ENCODE data around the gene ZNF273.
"Not testable (repeated sequence)": the region's sequence is repeated elsewhere in the genome, so short reads cannot be mapped to it uniquely, and the experiment has no call there.

The ZNF273 gene

DNA sequence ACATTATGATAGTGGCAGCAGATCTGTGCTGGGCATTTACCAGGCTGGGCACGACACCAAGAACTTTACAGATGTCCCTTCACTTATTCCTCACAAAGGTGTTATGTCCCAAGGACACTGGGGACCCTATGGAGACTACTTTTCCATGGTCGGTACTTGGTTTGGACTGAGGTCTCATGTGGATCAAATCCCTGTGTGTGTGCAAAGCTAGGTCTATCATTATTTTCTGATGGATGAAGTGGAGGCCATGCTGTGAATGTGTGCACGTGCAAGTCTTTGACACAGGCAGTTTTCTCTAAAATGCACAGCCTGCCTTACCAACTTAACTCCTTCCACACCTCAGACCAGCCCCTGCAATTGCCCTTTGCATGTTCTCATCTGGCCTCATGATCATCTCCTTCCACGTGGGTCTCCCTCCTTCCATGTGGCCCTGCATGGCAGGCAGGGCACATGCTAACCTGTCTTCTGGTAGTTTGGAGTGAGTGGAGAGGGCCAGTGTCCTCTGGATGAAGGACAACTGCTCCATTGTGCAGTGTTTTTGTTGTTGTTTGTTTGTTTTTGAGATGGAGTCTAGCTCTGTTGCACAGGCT lies 16.0 kb upstream of the ZNF273 start:
- H3K36me3 ChIP-seq (replicated peaks): no peaks in the 10 kb centered on the region
- peaks cover 32% of the 10 kb centered on the region for H3K27me3 ChIP-seq (replicated peaks)
- H3K27ac ChIP-seq: no peak overlapping the region
- no peak for DNase-seq
- no peak overlapping the region for H3K4me3 ChIP-seq (ENCODE audit: low read depth, low read length)
- in situ Hi-C loops (cut with HindIII; ENCODE audit: low pct_ligation_motif_present, low sequenced_read_pairs): no loop called here
- TF ChIP-seq, protein P1, sequence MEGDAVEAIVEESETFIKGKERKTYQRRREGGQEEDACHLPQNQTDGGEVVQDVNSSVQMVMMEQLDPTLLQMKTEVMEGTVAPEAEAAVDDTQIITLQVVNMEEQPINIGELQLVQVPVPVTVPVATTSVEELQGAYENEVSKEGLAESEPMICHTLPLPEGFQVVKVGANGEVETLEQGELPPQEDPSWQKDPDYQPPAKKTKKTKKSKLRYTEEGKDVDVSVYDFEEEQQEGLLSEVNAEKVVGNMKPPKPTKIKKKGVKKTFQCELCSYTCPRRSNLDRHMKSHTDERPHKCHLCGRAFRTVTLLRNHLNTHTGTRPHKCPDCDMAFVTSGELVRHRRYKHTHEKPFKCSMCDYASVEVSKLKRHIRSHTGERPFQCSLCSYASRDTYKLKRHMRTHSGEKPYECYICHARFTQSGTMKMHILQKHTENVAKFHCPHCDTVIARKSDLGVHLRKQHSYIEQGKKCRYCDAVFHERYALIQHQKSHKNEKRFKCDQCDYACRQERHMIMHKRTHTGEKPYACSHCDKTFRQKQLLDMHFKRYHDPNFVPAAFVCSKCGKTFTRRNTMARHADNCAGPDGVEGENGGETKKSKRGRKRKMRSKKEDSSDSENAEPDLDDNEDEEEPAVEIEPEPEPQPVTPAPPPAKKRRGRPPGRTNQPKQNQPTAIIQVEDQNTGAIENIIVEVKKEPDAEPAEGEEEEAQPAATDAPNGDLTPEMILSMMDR (IDR thresholded peaks at IDR 0.05; ENCODE audit: low read depth, low read length, missing control alignments): no peak

DNA sequence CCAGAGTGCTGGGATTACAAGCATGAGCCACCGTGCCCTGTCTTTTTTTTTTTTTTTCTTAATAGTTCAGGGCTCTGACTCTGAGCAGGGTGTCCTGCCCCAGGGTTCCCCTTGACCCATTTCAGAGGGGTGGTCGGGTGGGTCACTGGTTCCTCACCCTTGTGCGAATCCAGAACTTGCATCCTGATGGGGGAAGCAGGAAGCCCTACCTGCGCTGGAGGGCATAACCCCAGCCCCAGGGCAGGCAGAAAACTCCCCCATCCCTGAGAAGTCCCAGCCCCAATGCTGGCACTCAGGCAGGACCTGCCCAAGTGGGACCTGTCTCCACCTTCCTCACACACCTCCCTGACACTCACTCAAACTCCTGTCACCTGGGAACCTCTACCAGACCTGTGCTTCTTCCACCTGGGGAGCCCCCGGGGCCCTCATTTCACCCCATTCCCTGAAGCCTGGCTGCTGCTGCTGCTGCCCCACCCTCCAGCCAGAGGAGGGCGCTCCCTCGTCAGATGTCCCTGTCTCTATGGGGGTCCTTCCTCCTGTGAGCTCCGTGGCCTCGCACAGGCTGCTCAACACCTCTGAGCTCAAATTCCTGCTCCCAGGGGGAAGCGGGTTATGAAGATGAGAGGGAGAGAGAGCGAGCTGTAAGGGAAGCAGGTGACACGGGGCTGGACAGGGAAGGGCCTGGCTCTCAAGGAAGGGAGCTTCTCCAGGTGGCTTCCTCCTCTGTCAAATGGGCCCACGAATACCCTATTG lies 15.1 kb upstream of the ZNF273 start:
- no peaks in the 10 kb centered on the region for H3K36me3 ChIP-seq (replicated peaks)
- no peak overlapping the region for H3K4me3 ChIP-seq (ENCODE audit: low read depth, low read length)
- TF ChIP-seq, protein P1 (IDR thresholded peaks at IDR 0.05; ENCODE audit: low read depth, low read length, missing control alignments): peak; percentile 59
- in situ Hi-C loops (cut with HindIII; ENCODE audit: low pct_ligation_motif_present, low sequenced_read_pairs): no loop called here
- peaks cover 32% of the 10 kb centered on the region for H3K27me3 ChIP-seq (replicated peaks)
- DNase-seq: no peak
- no peak overlapping the region for H3K27ac ChIP-seq

DNA sequence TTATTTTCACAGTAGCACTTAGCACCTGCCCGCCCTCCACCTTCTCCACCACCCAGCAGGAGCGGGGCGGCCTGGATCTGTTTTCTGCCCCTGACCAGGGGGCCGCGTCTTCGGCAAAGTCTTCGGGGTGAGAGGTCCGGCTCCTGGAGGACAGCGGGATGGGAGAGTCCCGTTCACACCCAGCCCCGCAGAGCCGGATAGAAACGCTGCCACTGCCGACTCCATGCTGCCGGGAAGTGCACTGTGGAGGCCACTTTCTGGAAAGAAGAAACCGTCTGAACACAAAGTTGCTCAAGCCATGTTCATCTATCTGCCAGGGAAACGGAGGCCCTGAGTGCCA lies 14.5 kb upstream of the ZNF273 start:
- TF ChIP-seq, protein P1 (IDR thresholded peaks at IDR 0.05; ENCODE audit: low read depth, low read length, missing control alignments): no peak
- Histone ChIP-seq H3K27ac (no peak overlapping the region), H3K4me3 (ENCODE audit: low read depth, low read length) (peak overlapping the region; percentile 41), H3K36me3 (replicated peaks) (no peaks in the 10 kb centered on the region), H3K27me3 (replicated peaks) (peaks cover 32% of the 10 kb centered on the region)
- in situ Hi-C loops (cut with HindIII; ENCODE audit: low pct_ligation_motif_present, low sequenced_read_pairs): no loop called here
- no peak for DNase-seq

DNA sequence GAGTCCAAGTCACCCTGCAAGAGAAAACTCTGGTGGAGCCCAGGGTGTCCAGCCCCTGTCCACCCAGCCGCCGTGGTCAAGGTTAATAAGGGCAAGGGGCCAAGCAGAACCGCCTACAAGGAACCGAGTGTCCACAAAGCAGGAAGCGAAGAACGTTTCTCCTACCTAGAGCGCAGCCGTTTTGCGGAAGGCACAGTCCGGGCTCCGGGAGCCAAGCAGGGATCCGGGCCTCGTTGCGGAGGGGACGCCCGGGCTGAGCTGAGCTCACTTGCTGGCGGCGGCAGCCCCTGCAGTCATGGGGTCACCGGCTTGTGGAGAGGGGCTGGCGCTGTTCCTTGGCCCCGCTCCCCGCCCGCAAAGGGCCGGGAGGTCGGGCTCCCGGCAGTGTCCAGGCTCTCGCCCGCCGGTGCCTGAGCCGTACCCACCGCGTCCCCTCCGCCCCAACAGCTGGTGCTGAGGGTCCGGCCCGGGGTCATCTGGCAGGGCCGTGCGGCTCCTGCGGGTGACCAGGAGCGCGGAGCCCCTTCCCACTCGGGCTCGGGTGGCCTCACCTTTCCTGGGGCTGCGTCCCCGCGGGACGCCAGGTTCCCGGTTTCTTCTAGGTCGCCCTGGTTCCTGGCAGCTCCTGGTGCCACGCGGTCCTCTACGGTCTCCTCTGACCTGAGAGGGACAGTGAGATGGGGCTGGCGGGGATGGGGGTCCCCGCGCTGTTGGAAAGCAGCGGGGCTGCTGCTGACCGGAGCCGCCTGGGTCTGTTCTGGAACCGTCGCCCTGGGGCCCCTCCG lies 14.0 kb upstream of the ZNF273 start:
- no peaks in the 10 kb centered on the region for H3K36me3 ChIP-seq (replicated peaks)
- peaks cover 32% of the 10 kb centered on the region for H3K27me3 ChIP-seq (replicated peaks)
- TF ChIP-seq, protein P1 (IDR thresholded peaks at IDR 0.05; ENCODE audit: low read depth, low read length, missing control alignments): no peak
- in situ Hi-C loops (cut with HindIII; ENCODE audit: low pct_ligation_motif_present, low sequenced_read_pairs): no loop called here
- H3K4me3 ChIP-seq (ENCODE audit: low read depth, low read length): peak overlapping the region; percentile 41
- no peak overlapping the region for H3K27ac ChIP-seq
- DNase-seq: no peak

DNA sequence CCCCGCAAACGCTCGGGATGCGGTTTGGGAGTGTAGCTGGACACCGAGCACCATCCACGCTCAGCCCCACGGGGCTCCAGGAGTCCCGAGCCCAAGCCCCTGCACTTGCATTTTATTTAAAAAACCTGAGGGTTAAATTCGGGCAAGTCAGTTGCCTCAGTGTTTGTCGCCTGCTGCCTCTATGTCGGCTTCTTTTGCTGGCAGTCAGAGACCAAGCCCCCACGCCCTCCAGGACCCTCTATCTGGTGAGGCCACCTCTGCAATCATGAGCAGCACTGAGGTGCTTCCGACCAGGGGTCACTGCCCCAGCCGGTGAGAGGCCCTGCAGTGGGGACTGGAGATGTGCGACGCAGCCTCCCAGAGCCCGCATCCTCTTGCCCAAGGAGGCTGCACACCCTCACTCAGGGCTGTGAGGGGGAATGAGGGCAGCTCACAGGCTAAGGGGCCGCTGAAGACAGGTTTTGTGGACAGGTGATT lies 13.3 kb upstream of the ZNF273 start:
- Histone ChIP-seq H3K27ac (no peak overlapping the region), H3K27me3 (replicated peaks) (peaks cover 32% of the 10 kb centered on the region), H3K36me3 (replicated peaks) (no peaks in the 10 kb centered on the region), H3K4me3 (ENCODE audit: low read depth, low read length) (no peak overlapping the region)
- in situ Hi-C loops (cut with HindIII; ENCODE audit: low pct_ligation_motif_present, low sequenced_read_pairs): no loop called here
- TF ChIP-seq, protein P1 (IDR thresholded peaks at IDR 0.05; ENCODE audit: low read depth, low read length, missing control alignments): no peak
- DNase-seq: no peak

DNA sequence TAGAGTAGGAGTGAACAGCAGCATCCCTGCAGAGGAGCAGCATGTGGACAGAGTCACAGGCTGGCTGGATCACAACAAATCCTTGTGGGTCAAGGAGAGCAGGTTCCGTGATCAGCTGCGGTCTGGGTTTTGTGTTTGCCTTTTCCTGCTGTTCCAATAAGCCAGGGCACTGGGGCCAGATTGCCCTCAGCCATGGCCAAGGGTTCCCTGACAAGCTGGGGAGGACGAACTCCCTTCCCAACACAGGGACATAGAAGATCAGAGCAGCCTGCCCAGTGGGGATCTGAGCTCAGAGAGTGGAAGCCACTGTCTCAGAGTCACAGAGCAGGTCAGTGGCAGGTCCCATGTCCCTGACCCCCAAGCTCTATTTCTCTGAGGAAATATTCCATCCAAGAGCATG lies 12.8 kb upstream of the ZNF273 start:
- in situ Hi-C loops (cut with HindIII; ENCODE audit: low pct_ligation_motif_present, low sequenced_read_pairs); DNase-seq; H3K4me3 ChIP-seq (ENCODE audit: low read depth, low read length); H3K27ac ChIP-seq; H3K36me3 ChIP-seq (replicated peaks): not testable (repeated sequence)
- H3K27me3 ChIP-seq (replicated peaks): peaks cover 32% of the 10 kb centered on the region

Measured in brain microvascular endothelial cell (primary cell).